Right atrium auricular region (tissue), 2 donors: ENCODE measurements around the gene KRT1. TPM values are rescaled to one million over a fixed set of nuclear protein-coding genes. Genes with fewer than 3 reads are reported as not detected.

Source experiments
- DNase-seq: peaks from one replicate; pipeline ENCODE4 v3.0.0-alpha.2; 2019; ENCODE audit warnings: low spot score
- H3K27ac ChIP-seq, 2 donors: fragments of 200-600 bp; sonication (generic); 1 replicate in 1 of 2; 2 replicates in 1 of 2; pipeline ENCODE4 v1.5.1; 2016 to 2019
- H3K27me3 ChIP-seq, 2 donors: fragments of 200-600 bp; sonication (generic); one replicate each; pipeline versions ENCODE4 v1.5.1 to v1.6.0; 2017 to 2019
- H3K36me3 ChIP-seq: fragments of 200-600 bp; sonication (generic); one replicate; pipeline ENCODE4 v1.5.1; 2016
- H3K4me1 ChIP-seq, 2 donors: fragments of 200-600 bp; sonication (generic); one replicate each; pipeline versions ENCODE4 v1.5.1 to v1.6.0; 2017 to 2019
- H3K4me3 ChIP-seq, 2 donors: fragments of 200-600 bp; sonication (generic); 1 replicate in 1 of 2; 2 replicates in 1 of 2; pipeline ENCODE4 v1.5.1; 2017 to 2019; ENCODE audit warnings: mild to moderate bottlenecking in 1 of 2, moderate library complexity in 1 of 2
- H3K9me3 ChIP-seq, 2 donors: fragments of 200-600 bp; sonication (generic); one replicate each; pipeline ENCODE4 v1.5.1; 2019
- CTCF ChIP-seq, 2 donors: fragments of 200-600 bp; sonication (generic); IDR thresholded peaks; one replicate each; pipeline ENCODE4 v1.5.1; 2019; ENCODE audit warnings: antibody characterized with exemption in 2 of 2
- total RNA-seq, 2 donors: library from RNA; depleted of rRNA; stranded (reverse); fragments of >200 nt; gene quantifications; one replicate each; pipeline ENCODE4 v1.1.0, GENCODE V29; 2016

Gene KRT1
- total RNA-seq, 2 donors from 2014 or later: not detected

GRCh38 chr12:52662093-52662917, 17.9 kb downstream of the KRT1 start:
- H3K4me3 ChIP-seq: no peak overlapping the region
- H3K27ac ChIP-seq: no peak overlapping the region
- no peak for DNase-seq
- TF ChIP-seq CTCF (IDR thresholded peaks at IDR 0.05): no peak
- H3K4me1 ChIP-seq: no peaks in the 10 kb centered on the region
- no peaks in the 10 kb centered on the region for H3K9me3 ChIP-seq
- no peaks in the 10 kb centered on the region for H3K27me3 ChIP-seq
- no peaks in the 10 kb centered on the region for H3K36me3 ChIP-seq

DNA sequence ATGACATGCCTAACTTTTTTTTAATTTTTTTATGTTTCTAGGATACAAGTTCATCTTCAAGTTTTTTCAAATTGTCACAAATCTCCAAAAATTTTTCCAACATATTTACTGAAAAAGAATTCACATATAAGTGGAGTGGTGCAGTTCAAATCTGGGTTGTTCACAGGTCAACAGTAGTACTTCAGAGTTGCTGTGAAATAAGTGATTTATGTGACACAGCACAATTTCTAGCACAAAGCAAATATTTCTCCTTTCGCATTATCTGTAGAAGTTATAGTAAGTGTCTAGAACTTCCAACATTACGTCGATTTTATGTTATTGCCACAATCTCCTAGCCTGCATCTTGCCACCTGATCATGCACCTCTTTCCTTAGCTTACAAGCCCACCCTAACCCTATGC, 18.5 kb downstream of the KRT1 start:
- Histone ChIP-seq H3K27me3 (no peaks in the 10 kb centered on the region), H3K36me3 (no peaks in the 10 kb centered on the region), H3K4me1 (no peaks in the 10 kb centered on the region), H3K9me3 (no peaks in the 10 kb centered on the region), H3K27ac (no peak overlapping the region), H3K4me3 (no peak overlapping the region)
- DNase-seq: no peak
- TF ChIP-seq CTCF (IDR thresholded peaks at IDR 0.05): no peak

GRCh38 chr12:52660934-52661499, 19.2 kb downstream of the KRT1 start:
- no peak overlapping the region for H3K4me3 ChIP-seq
- TF ChIP-seq CTCF (IDR thresholded peaks at IDR 0.05): no peak

DNA sequence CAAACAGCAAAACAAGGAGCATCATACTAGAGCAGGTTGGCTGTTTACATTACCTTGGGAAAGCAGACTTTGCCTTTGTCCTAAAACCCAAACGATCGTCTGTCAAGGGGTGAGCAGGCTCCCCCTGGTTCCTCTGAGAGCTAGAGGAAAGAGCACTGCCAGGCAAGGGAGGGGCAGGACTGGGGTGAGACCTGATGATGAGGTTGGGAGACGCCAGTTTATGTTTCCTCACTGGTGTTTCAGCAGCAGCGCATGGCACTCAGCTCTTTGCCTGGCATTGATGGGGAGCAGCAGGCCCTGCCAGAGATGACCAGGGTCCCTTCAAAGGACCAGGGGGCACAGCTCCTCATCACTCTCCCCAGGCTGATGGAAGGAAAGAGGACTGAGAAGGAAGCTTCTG, 20.3 kb downstream of the KRT1 start:
- no peaks in the 10 kb centered on the region for H3K4me1 ChIP-seq
- no peaks in the 10 kb centered on the region for H3K36me3 ChIP-seq
- H3K4me3 ChIP-seq: no peak overlapping the region
- TF ChIP-seq CTCF (IDR thresholded peaks at IDR 0.05): no peak
- no peaks in the 10 kb centered on the region for H3K27me3 ChIP-seq
- no peak overlapping the region for H3K27ac ChIP-seq
- H3K9me3 ChIP-seq: no peaks in the 10 kb centered on the region
- DNase-seq: peak; percentile 26

More at GRCh38 chr12:52660934-52661499, 19.2 kb downstream of the KRT1 start:
- H3K27me3 ChIP-seq: no peaks in the 10 kb centered on the region
- no peaks in the 10 kb centered on the region for H3K4me1 ChIP-seq
- no peak for DNase-seq
- H3K9me3 ChIP-seq: no peaks in the 10 kb centered on the region
- H3K27ac ChIP-seq: no peak overlapping the region
- no peaks in the 10 kb centered on the region for H3K36me3 ChIP-seq

DNA sequence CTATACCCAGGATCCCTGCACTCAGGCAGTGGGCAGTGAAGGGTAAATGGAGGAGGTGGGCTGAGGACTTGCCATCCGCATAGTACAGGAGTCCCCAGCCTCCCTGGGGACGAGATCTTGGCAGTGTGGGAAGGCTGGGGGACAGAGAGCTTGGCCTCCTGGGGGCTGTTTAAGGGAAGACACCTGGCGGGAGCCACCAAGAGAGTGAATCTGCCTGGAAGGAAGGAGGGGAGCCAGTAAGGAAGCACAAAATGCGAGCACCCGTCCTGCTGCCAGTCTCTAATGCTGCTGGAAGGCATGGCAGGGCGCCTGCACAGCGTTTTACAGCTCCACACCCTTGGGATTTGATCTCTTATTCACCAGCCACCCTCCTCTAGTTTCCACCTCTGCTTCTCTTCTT, 20.8 kb downstream of the KRT1 start:
- TF ChIP-seq CTCF (IDR thresholded peaks at IDR 0.05): no peak

More for the DNA sequence above, 20.8 kb downstream of the KRT1 start:
- Histone ChIP-seq H3K9me3 (no peaks in the 10 kb centered on the region), H3K4me3 (no peak overlapping the region), H3K36me3 (no peaks in the 10 kb centered on the region), H3K27ac (no peak overlapping the region), H3K4me1 (no peaks in the 10 kb centered on the region), H3K27me3 (no peaks in the 10 kb centered on the region)
- peak; percentile 18 for DNase-seq
